ENCODE measurements around the gene TSKU.

- TF ChIP-seq POLR2AphosphoS5 (IDR thresholded peaks at IDR 0.05) (no peak), CTCF (IDR thresholded peaks at IDR 0.05) (no peak), POLR2A (IDR thresholded peaks at IDR 0.05) (no peak)
These were observed 46.2 kb upstream of the TSKU start for GRCh38 chr11:76736773-76737495.
